Central memory CD8-positive, alpha-beta T cell (primary cell): ENCODE measurements around the gene GPC5.
"Not testable (repeated sequence)": the region's sequence is repeated elsewhere in the genome, so short reads cannot be mapped to it uniquely, and the experiment has no call there.

ENCODE experiments used
- ATAC-seq: fragments of 150-1000 bp; cut with Tn5 transposase; replicated peaks from 2 replicates; pipeline ENCODE4 v1.10.0; 2022; ENCODE audit warnings: mild to moderate bottlenecking, moderate FRiP score, moderate number of reproducible peaks; ENCODE audit not compliant: poor library complexity, severe bottlenecking; ENCODE audit errors: extremely low read depth
- DNase-seq, 2 donors: peaks; one replicate each; pipeline ENCODE4 v3.0.0; 2021; ENCODE audit warnings: low spot score in 2 of 2
- H3K27ac Mint-ChIP-seq: one replicate; pipeline ENCODE4 v1.8.0; 2022; ENCODE audit warnings: low read depth, mild to moderate bottlenecking, moderate library complexity, mixed read lengths
- H3K27me3 Mint-ChIP-seq: one replicate; pipeline ENCODE4 v1.8.0; 2022; ENCODE audit warnings: mixed read lengths
- H3K36me3 Mint-ChIP-seq: one replicate; pipeline ENCODE4 v1.8.0; 2022; ENCODE audit warnings: mild to moderate bottlenecking, moderate library complexity, mixed read lengths; ENCODE audit not compliant: insufficient read depth
- H3K4me1 Mint-ChIP-seq: one replicate; pipeline ENCODE4 v1.8.0; 2022; ENCODE audit warnings: mixed read lengths
- H3K4me3 Mint-ChIP-seq: one replicate; pipeline ENCODE4 v1.8.0; 2022; ENCODE audit warnings: mild to moderate bottlenecking, moderate library complexity, mixed read lengths
- H3K9me3 Mint-ChIP-seq: one replicate; pipeline ENCODE4 v1.8.0; 2022; ENCODE audit warnings: mixed read lengths

Gene GPC5

GRCh38 chr13:92539148-92539547 lies 1140.7 kb downstream of the GPC5 start:
- H3K4me1 Mint-ChIP-seq, ATAC-seq, DNase-seq, H3K4me3 Mint-ChIP-seq, H3K27me3 Mint-ChIP-seq, H3K27ac Mint-ChIP-seq, H3K36me3 Mint-ChIP-seq: not testable (repeated sequence)
- peaks cover 28% of the 10 kb centered on the region for H3K9me3 Mint-ChIP-seq

DNA sequence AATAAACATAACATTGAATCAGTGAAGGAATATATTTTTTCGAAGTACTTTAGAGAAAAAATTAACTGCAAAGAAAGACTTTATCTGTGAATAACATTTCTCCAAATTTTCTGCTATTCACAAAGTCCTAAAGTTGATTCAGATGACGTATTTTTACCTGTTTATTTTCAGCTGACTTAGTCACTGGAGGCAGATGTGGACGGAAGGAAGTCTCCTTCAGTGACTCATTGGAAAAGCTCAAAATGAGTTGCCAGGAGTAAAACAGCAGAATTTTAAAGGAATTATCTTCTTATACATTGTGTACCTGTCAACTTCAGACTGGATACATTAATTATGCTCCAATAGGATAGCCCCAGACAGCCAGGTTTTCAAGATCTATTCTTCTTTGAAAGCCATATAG lies 1148.8 kb downstream of the GPC5 start:
- no peak for DNase-seq
- Mint-ChIP-seq H3K27me3 (no peaks in the 10 kb centered on the region), H3K4me1 (no peaks in the 10 kb centered on the region), H3K4me3 (no peak overlapping the region), H3K9me3 (peaks cover 17% of the 10 kb centered on the region), H3K36me3 (no peaks in the 10 kb centered on the region), H3K27ac (no peak overlapping the region)
- no peak for ATAC-seq

GRCh38 chr13:92549276-92549675 lies 1150.9 kb downstream of the GPC5 start:
- Mint-ChIP-seq H3K9me3 (peaks cover 14% of the 10 kb centered on the region), H3K4me3 (no peak overlapping the region), H3K4me1 (no peaks in the 10 kb centered on the region), H3K36me3 (no peaks in the 10 kb centered on the region), H3K27ac (no peak overlapping the region), H3K27me3 (no peaks in the 10 kb centered on the region)
- DNase-seq (no peak), ATAC-seq (no peak)

DNA sequence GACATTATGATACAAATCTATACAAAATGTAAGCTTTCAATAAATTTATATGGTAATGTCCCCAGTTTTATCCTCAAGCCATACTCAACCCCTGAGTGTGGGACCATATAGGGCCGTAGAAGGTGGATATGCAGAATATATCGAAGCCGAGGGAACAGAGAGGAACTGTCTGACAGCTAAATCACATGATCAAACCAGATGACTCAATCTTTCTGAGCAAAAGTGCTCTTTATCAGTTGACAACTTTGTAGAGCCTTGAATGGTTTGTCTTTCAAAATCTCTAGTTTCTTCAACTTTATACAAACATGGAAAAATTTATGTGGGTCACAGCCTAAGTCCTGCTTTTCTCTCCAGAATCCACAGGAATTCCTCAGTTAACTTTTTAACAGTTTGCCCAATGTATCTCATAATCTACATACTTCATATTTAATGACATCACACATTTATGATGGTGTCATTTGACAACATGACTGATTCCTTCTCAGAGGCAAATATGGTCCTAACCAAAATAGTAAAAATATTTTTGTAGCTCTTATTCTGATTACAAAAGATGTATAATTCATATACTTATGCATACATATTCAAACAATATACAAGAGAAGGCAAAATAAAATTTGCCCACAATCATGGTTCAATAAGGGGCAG lies 1155.2 kb downstream of the GPC5 start:
- H3K4me1 Mint-ChIP-seq, result no peaks in the 10 kb centered on the region
- H3K27ac Mint-ChIP-seq, result no peak overlapping the region
- H3K27me3 Mint-ChIP-seq, result no peaks in the 10 kb centered on the region
- peaks cover 14% of the 10 kb centered on the region for H3K9me3 Mint-ChIP-seq
- no peak for ATAC-seq
- no peak overlapping the region for H3K4me3 Mint-ChIP-seq
- no peak for DNase-seq
- no peaks in the 10 kb centered on the region for H3K36me3 Mint-ChIP-seq

DNA sequence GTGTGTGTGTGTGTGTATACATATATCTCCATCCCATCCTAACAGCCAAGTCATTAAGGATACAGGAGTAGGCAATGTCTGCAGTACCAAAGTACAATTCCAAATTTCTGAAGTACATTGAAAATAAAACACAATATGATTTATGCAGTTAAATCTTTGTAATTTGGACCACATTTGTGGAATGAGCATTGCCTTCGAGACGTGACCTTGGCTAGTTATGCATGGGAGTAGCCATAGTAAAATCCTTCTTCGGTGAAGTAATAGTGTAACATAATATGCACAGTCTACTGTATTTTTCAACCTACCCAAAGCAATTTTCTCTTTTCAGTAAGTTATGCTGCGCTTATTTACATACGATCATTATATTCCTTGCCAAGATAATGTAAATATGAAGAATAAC lies 1162.5 kb downstream of the GPC5 start:
- no peaks in the 10 kb centered on the region for H3K27me3 Mint-ChIP-seq
- H3K4me3 Mint-ChIP-seq, result no peak overlapping the region
- H3K4me1 Mint-ChIP-seq, result no peaks in the 10 kb centered on the region
- peaks cover 11% of the 10 kb centered on the region for H3K9me3 Mint-ChIP-seq
- ATAC-seq, result no peak
- no peak overlapping the region for H3K27ac Mint-ChIP-seq
- H3K36me3 Mint-ChIP-seq, result no peaks in the 10 kb centered on the region
- DNase-seq, result no peak

DNA sequence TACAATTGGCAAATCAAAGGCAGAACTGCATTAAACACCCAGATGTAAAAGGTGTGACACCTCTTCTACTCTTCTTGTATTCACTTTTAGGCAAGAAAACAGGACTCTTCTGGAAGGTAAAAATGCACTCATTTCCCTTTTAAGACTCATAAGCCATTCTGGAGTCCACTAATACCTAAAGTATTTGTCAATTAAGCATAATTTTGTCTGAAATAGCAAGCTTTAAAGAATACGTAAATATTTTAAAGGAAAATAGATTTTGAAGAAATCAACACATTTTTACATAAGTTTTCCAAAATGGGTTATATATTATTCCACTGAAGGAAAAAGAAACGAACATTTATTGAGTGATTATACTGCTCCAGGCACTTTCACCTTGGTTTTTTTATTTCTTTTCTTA lies 1166.5 kb downstream of the GPC5 start:
- peaks cover 11% of the 10 kb centered on the region for H3K9me3 Mint-ChIP-seq
- no peak for ATAC-seq

DNA sequence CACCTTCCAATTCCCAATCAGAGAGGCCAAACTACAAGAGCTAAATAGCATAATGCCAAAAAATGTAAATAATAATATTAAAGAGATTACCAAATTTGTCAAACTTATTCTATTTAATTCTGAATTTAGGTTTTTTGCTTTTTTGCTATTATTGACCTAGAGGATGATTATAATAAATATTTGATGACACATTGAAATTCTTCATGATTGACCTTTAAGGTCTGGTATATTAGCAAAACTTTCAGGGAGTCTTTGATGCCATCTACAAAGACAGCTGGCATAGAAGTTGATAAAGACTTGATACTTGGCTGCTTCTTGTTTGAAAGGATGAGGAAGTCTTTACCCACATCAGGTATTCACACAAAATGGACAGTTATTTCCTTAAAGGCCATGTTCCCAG lies 1168.3 kb downstream of the GPC5 start:
- peaks cover 11% of the 10 kb centered on the region for H3K9me3 Mint-ChIP-seq
- no peaks in the 10 kb centered on the region for H3K36me3 Mint-ChIP-seq
- no peaks in the 10 kb centered on the region for H3K4me1 Mint-ChIP-seq
- no peak for ATAC-seq
- no peaks in the 10 kb centered on the region for H3K27me3 Mint-ChIP-seq
- no peak overlapping the region for H3K4me3 Mint-ChIP-seq
- no peak for DNase-seq
- H3K27ac Mint-ChIP-seq, result no peak overlapping the region

More for the DNA sequence above, 1166.5 kb downstream of the GPC5 start:
- H3K4me1 Mint-ChIP-seq, result no peaks in the 10 kb centered on the region
- no peaks in the 10 kb centered on the region for H3K36me3 Mint-ChIP-seq
- H3K4me3 Mint-ChIP-seq, result no peak overlapping the region
- DNase-seq, result no peak
- H3K27ac Mint-ChIP-seq, result no peak overlapping the region
- H3K27me3 Mint-ChIP-seq, result no peaks in the 10 kb centered on the region

GRCh38 chr13:92572190-92572589 lies 1173.8 kb downstream of the GPC5 start:
- no peak for ATAC-seq
- no peak overlapping the region for H3K4me3 Mint-ChIP-seq
- DNase-seq, result no peak
- no peaks in the 10 kb centered on the region for H3K36me3 Mint-ChIP-seq
- peaks cover 5% of the 10 kb centered on the region for H3K9me3 Mint-ChIP-seq
- H3K27me3 Mint-ChIP-seq, result no peaks in the 10 kb centered on the region
- H3K27ac Mint-ChIP-seq, result no peak overlapping the region
- no peaks in the 10 kb centered on the region for H3K4me1 Mint-ChIP-seq

GRCh38 chr13:92573467-92574057 lies 1175.1 kb downstream of the GPC5 start:
- ATAC-seq (no peak), DNase-seq (no peak)
- Mint-ChIP-seq H3K27me3 (no peaks in the 10 kb centered on the region), H3K27ac (no peak overlapping the region), H3K36me3 (no peaks in the 10 kb centered on the region), H3K9me3 (peaks cover 13% of the 10 kb centered on the region), H3K4me3 (no peak overlapping the region), H3K4me1 (no peaks in the 10 kb centered on the region)

DNA sequence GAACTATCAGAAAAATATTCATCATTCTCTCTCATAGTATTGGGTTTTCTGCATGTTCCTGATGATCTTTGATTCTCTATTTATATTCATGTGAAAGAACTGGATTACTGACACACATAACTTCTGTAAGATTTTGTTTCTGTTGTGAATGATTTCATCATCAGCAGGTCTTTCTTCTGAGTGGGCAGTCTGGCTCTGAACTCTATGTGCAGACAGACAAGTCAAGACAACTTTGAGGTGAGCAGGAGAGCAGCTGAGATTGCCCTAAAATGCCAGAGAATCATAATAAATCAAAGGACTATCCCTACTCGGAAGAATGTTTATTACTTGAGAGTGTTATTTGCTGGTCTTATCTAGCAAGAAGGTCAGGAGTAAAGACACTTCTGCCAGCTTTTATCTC lies 1176.1 kb downstream of the GPC5 start:
- Mint-ChIP-seq H3K27me3 (no peaks in the 10 kb centered on the region), H3K9me3 (peaks cover 13% of the 10 kb centered on the region), H3K4me1 (no peaks in the 10 kb centered on the region), H3K36me3 (no peaks in the 10 kb centered on the region), H3K4me3 (no peak overlapping the region), H3K27ac (no peak overlapping the region)
- ATAC-seq (no peak), DNase-seq (no peak)

GRCh38 chr13:92575777-92576176 lies 1177.4 kb downstream of the GPC5 start:
- ATAC-seq, result no peak
- H3K36me3 Mint-ChIP-seq, result no peaks in the 10 kb centered on the region
- no peaks in the 10 kb centered on the region for H3K4me1 Mint-ChIP-seq
- H3K4me3 Mint-ChIP-seq, result no peak overlapping the region
- no peak for DNase-seq
- H3K27me3 Mint-ChIP-seq, result no peaks in the 10 kb centered on the region
- no peak overlapping the region for H3K27ac Mint-ChIP-seq
- H3K9me3 Mint-ChIP-seq, result peaks cover 13% of the 10 kb centered on the region

DNA sequence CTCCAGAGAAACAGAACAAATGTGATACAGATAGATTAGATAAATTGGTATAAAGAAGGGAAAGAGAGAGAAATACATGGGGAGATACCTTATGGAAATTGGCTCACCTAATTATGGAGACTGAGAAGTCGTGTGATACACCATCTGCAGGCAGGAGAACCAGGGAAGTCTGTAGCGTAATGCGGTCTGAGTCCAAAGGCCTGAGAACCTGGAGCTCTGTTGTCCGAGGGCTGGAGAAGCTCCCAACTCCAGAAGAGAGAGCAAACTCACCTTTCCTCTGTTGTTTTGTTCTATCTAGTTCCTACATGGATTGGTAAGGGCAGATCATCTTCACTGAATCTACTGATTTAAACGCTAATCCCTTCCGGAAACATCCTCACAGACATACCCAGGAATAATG lies 1179.9 kb downstream of the GPC5 start:
- H3K9me3 Mint-ChIP-seq, result peaks cover 13% of the 10 kb centered on the region
- DNase-seq, result no peak
- no peak overlapping the region for H3K4me3 Mint-ChIP-seq
- no peaks in the 10 kb centered on the region for H3K27me3 Mint-ChIP-seq
- ATAC-seq, result no peak
- H3K4me1 Mint-ChIP-seq, result no peaks in the 10 kb centered on the region
- no peak overlapping the region for H3K27ac Mint-ChIP-seq
- H3K36me3 Mint-ChIP-seq, result no peaks in the 10 kb centered on the region

GRCh38 chr13:92589955-92590354 lies 1191.5 kb downstream of the GPC5 start:
- H3K27ac Mint-ChIP-seq, result no peak overlapping the region
- H3K9me3 Mint-ChIP-seq, result peaks cover 29% of the 10 kb centered on the region
- no peaks in the 10 kb centered on the region for H3K4me1 Mint-ChIP-seq
- ATAC-seq (no peak), DNase-seq (no peak)
- H3K4me3 Mint-ChIP-seq, result no peak overlapping the region
- H3K27me3 Mint-ChIP-seq, result no peaks in the 10 kb centered on the region
- H3K36me3 Mint-ChIP-seq, result no peaks in the 10 kb centered on the region
